BJ (cell line): ENCODE measurements around the gene RNF145. TPM values are rescaled to one million over a fixed set of nuclear protein-coding genes. Genes with fewer than 3 reads are reported as not detected.

Experiments used
- CTCF ChIA-PET: fragments of 350-600 bp; formaldehyde crosslinking; extraction: SDS; loops from one replicate; lab custom pipeline; 2021; ENCODE audit warnings: antibody characterized with exemption, inconsistent platforms; lab: Yijun Ruan, JAX
- POLR2A ChIA-PET: fragments of 300-600 bp; sonication (Branson Sonifier 250); formaldehyde crosslinking; extraction: SDS; loops from one replicate; lab custom pipeline; 2021; ENCODE audit warnings: antibody characterized with exemption; lab: Charles Lee
- DNase-seq: peaks from one replicate; pipeline ENCODE4 v3.0.0-alpha.2; 2011; ENCODE audit warnings: low read depth
- H3K27me3 ChIP-seq: 2 replicates; pipeline ENCODE4 v1.6.0; 2011; ENCODE audit warnings: low read length; ENCODE audit not compliant: control insufficient read depth, insufficient read depth
- H3K36me3 ChIP-seq: 2 replicates; pipeline ENCODE4 v1.5.1; 2011; ENCODE audit warnings: low read length; ENCODE audit not compliant: control insufficient read depth, insufficient read depth
- H3K4me3 ChIP-seq: 2 replicates; pipeline ENCODE4 v1.5.1; 2011; ENCODE audit warnings: low read depth, mild to moderate bottlenecking, control low read depth, low read length
- polyA plus RNA-seq: library from polyadenylated mRNA; depleted of rRNA; stranded (reverse); fragments of >200 nt; gene quantifications from 2 replicates; pipeline ENCODE4 v1.2.3, GENCODE V29; 2011
- TF ChIP-seq, protein P1 (sequence below): IDR thresholded peaks from 2 replicates; pipeline ENCODE4 v1.5.1; 2011; ENCODE audit warnings: low read depth, mild to moderate bottlenecking, control low read depth, inconsistent platforms, low read length, moderate library complexity; ENCODE audit not compliant: insufficient read depth

RNF145 gene
- polyA plus RNA-seq, 1 experiment, result 27.9 TPM

GRCh38 chr5:159198063-159199036, 11.0 kb downstream of the RNF145 start:
- peaks cover 4% of the 10 kb centered on the region for H3K36me3 ChIP-seq
- no peak overlapping the region for H3K4me3 ChIP-seq
- ChIA-PET CTCF (interaction anchor here (1.1 kb wide), 1 partner anchor 10 kb away, joined by 7 read pairs; no protein-coding TSS in a partner anchor), POLR2A (no interaction called here)
- TF ChIP-seq, protein P1, sequence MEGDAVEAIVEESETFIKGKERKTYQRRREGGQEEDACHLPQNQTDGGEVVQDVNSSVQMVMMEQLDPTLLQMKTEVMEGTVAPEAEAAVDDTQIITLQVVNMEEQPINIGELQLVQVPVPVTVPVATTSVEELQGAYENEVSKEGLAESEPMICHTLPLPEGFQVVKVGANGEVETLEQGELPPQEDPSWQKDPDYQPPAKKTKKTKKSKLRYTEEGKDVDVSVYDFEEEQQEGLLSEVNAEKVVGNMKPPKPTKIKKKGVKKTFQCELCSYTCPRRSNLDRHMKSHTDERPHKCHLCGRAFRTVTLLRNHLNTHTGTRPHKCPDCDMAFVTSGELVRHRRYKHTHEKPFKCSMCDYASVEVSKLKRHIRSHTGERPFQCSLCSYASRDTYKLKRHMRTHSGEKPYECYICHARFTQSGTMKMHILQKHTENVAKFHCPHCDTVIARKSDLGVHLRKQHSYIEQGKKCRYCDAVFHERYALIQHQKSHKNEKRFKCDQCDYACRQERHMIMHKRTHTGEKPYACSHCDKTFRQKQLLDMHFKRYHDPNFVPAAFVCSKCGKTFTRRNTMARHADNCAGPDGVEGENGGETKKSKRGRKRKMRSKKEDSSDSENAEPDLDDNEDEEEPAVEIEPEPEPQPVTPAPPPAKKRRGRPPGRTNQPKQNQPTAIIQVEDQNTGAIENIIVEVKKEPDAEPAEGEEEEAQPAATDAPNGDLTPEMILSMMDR, result no peak
- H3K27me3 ChIP-seq, result no peaks in the 10 kb centered on the region
- no peak for DNase-seq

DNA sequence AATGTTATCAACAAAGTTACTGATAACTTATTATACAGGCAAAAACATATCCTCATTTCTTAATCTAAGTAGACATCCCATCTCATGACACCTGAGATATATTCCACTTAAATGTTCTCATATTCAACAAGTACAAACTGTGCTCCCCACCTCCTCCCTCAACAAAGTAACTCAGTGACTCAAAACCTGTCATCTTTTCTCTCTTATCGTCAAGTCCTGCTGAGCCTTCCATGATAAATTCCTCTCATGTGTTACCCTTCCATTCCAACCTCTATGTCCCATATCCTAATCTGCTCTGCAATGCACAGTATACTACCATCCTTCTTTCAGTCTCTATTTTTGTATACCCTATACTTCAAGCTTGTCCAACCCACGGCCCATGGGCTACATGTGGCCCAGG, 13.6 kb downstream of the RNF145 start:
- Histone ChIP-seq H3K27me3 (no peaks in the 10 kb centered on the region), H3K36me3 (peaks cover 4% of the 10 kb centered on the region), H3K4me3 (no peak overlapping the region)
- POLR2A ChIA-PET, result no interaction called here
- no peak for DNase-seq
- TF ChIP-seq, protein P1, result no peak
- CTCF ChIA-PET, result interaction anchor here (1.2 kb wide), 1 partner anchor 39 kb away, joined by 5 read pairs; no protein-coding TSS in a partner anchor

DNA sequence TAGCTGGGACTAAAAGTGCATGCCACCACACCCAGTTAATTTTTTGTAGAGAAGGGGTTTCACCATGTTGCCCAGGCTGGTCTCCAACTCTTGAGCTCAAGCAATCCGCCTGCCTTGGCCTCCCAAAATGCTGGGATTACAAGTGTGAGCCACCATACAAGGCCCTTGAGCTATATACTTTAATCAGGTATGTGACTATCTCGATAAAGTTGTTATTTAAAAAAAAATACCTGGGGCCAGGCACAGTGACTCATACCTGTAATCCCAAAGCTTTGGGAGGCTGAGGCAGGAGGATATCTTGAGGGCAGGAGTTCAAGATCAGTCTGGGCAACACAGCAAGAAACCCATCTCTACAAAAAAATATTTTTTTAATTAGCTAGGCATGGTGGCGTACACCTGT, 19.2 kb downstream of the RNF145 start:
- POLR2A ChIA-PET, result no interaction called here
- CTCF ChIA-PET, result interaction anchor here (0.7 kb wide), 1 partner anchor 34 kb away, joined by 3 read pairs; no protein-coding TSS in a partner anchor
- no peaks in the 10 kb centered on the region for H3K27me3 ChIP-seq
- TF ChIP-seq, protein P1, result no peak
- H3K36me3 ChIP-seq, result peaks cover 1% of the 10 kb centered on the region; the same call in 1 of the 2 replicates
- DNase-seq, result no peak
- no peak overlapping the region for H3K4me3 ChIP-seq

- H3K4me3 ChIP-seq, result no peak overlapping the region
- ChIA-PET POLR2A (no interaction called here), CTCF (interaction anchor here (0.5 kb wide), 1 partner anchor 1214 kb away, joined by 3 read pairs; no protein-coding TSS in a partner anchor)
- DNase-seq, result no peak
- peaks cover 1% of the 10 kb centered on the region; the same call in 1 of the 2 replicates for H3K36me3 ChIP-seq
- no peaks in the 10 kb centered on the region for H3K27me3 ChIP-seq
- TF ChIP-seq, protein P1, result no peak
Measured at GRCh38 chr5:159189310-159189709, 20.0 kb downstream of the RNF145 start.

DNA sequence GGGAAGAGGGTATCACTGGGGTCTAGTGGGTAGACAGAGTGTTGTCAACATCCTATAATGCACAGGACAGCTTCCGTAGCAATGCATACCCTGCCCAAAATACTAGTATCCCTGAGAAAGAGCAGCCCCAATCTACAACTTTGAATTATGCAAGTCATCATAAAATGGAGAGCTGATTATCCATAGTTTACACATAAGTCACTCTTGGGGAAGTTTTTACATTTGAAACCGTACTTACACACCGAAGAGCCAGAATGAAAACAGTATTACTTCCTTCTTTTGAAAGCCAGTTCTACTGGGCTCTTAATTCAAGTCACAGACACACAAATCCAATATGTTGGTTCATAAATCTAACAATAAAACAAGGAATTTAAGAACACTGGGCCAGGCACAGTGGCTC, 21.6 kb downstream of the RNF145 start:
- CTCF ChIA-PET, result interaction anchor here (1.8 kb wide), 1 partner anchor 14 kb away, joined by 4 read pairs; no protein-coding TSS in a partner anchor

More for the DNA sequence above, 21.6 kb downstream of the RNF145 start:
- Histone ChIP-seq H3K27me3 (no peaks in the 10 kb centered on the region), H3K4me3 (no peak overlapping the region), H3K36me3 (0 out of 2 replicates have a peak, but pooled peaks cover 1% of the 10 kb centered on the region)
- TF ChIP-seq, protein P1, result no peak
- POLR2A ChIA-PET, result no interaction called here
- no peak for DNase-seq
